Lung (tissue), 12 donors: ENCODE results near the gene RAB3C. TPM values are rescaled to one million over a fixed set of nuclear protein-coding genes. Genes with fewer than 3 reads are reported as not detected.

Experiments
- ATAC-seq: fragments of 200-7000 bp; cut with Tn5 transposase; one replicate; pipeline ENCODE4 v1.9.1; 2020; ENCODE audit warnings: moderate number of reproducible peaks; ENCODE audit not compliant: insufficient read depth, low FRiP score
- DNase-seq, 3 donors: peaks; one replicate each; pipeline ENCODE4 v3.0.0-alpha.2; 2013 to 2017
- H3K27ac ChIP-seq, 2 donors: one replicate each; pipeline ENCODE4 v1.5.1; 2013; ENCODE audit warnings: mild to moderate bottlenecking in 2 of 2, moderate library complexity in 2 of 2, control low read depth in 1 of 2, inconsistent platforms in 1 of 2, low read depth in 1 of 2, low read length in 1 of 2
- H3K27me3 ChIP-seq, 3 donors: one replicate each; pipeline ENCODE4 v1.5.1; 2013; ENCODE audit warnings: low read length in 2 of 3; ENCODE audit not compliant: control insufficient read depth in 3 of 3, insufficient read depth in 3 of 3
- H3K36me3 ChIP-seq, 4 donors: one replicate each; pipeline ENCODE4 v1.5.1; 2013; ENCODE audit warnings: low read length in 4 of 4, mild to moderate bottlenecking in 1 of 4, moderate library complexity in 1 of 4; ENCODE audit not compliant: control insufficient read depth in 4 of 4, insufficient read depth in 4 of 4
- H3K4me1 ChIP-seq, 5 donors: one replicate each; pipeline ENCODE4 v1.5.1; 2013; ENCODE audit warnings: low read length in 5 of 5, mild to moderate bottlenecking in 2 of 5, moderate library complexity in 1 of 5; ENCODE audit not compliant: control insufficient read depth in 5 of 5, insufficient read depth in 5 of 5
- H3K4me3 ChIP-seq: one replicate; pipeline ENCODE4 v1.5.1; 2013; ENCODE audit warnings: mild to moderate bottlenecking, control low read depth, moderate library complexity
- H3K9ac ChIP-seq, 2 donors: one replicate each; pipeline ENCODE4 v1.5.1; 2013; ENCODE audit warnings: low read length in 2 of 2, control low read depth in 1 of 2; ENCODE audit not compliant: insufficient read depth in 1 of 2
- H3K9me3 ChIP-seq, 4 donors: one replicate each; pipeline ENCODE4 v1.5.1; 2013; ENCODE audit warnings: low read length in 3 of 4, mild to moderate bottlenecking in 1 of 4, moderate library complexity in 1 of 4; ENCODE audit not compliant: control insufficient read depth in 4 of 4, insufficient read depth in 3 of 4
- WGBS, 2 donors: extraction: QIAGEN DNeasy Blood & Tissue Kit; methylation state at CpG; one replicate each; pipeline ENCODE4 v1.1.7; 2013; 5-methylcytosine and 5-hydroxymethylcytosine counted together
- polyA plus RNA-seq, 2 donors: library from polyadenylated mRNA; stranded (reverse); fragments of 200-250 nt; gene quantifications; one replicate each; pipeline ENCODE4 v1.2.1, GENCODE V29; 2013
- total RNA-seq, 2 donors: library from RNA; depleted of rRNA in 1 of 2; stranded (reverse); fragments of >200 nt in 1 of 2; gene quantifications; one replicate each; pipeline ENCODE4 v1.2.1, GENCODE V29; 2014 to 2021
- TF ChIP-seq, protein P1 (sequence below): IDR thresholded peaks from 2 replicates; pipeline ENCODE4 v1.5.1; 2012; ENCODE audit warnings: mild to moderate bottlenecking; ENCODE audit errors: control extremely low read depth, extremely low read depth
- donor health status: control.
- donor health status: control.
- donor health status: Bipolar disorder and iron deficiency.
- donor health status: healthy.
- donor health status: DM: yes; HTN: yes; CAD: no.

The RAB3C gene
- total and polyA plus RNA-seq, 4 donors = 0.35 to 1.1 (median 0.86) TPM

DNA sequence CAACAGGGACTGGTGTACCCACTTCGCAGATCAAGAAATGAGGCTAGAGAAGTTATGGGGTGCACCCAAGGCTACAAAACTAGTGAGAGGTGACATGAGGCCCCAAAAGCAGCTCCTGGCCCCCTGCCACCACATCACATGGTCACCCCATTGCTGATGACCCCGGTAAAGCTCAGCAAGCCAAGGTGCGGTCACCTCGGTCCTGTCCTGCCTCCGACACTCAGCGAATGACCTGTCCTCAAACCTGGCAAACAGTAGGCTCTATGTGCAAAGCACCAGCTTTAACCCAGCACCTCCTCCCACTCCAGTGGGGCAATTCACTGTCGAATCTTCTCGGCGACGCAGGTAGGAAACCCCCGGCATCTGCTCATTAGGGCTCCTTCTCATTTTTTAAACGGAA lies 307.4 kb downstream of the RAB3C start:
- DNase-seq = no peak
- no peak for ATAC-seq
- 95 to 96% methylated on average over 12 of the region's 12 CpGs for WGBS, 2 donors
- TF ChIP-seq, protein P1, sequence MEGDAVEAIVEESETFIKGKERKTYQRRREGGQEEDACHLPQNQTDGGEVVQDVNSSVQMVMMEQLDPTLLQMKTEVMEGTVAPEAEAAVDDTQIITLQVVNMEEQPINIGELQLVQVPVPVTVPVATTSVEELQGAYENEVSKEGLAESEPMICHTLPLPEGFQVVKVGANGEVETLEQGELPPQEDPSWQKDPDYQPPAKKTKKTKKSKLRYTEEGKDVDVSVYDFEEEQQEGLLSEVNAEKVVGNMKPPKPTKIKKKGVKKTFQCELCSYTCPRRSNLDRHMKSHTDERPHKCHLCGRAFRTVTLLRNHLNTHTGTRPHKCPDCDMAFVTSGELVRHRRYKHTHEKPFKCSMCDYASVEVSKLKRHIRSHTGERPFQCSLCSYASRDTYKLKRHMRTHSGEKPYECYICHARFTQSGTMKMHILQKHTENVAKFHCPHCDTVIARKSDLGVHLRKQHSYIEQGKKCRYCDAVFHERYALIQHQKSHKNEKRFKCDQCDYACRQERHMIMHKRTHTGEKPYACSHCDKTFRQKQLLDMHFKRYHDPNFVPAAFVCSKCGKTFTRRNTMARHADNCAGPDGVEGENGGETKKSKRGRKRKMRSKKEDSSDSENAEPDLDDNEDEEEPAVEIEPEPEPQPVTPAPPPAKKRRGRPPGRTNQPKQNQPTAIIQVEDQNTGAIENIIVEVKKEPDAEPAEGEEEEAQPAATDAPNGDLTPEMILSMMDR = no peak
- Histone ChIP-seq H3K4me1 (peaks cover 0 to 18% (median 4%) of the 10 kb centered on the region in 5 donors), H3K36me3 (no peaks in the 10 kb centered on the region), H3K27me3 (no peaks in the 10 kb centered on the region), H3K9me3 (no peaks in the 10 kb centered on the region), H3K9ac (no peak overlapping the region), H3K4me3 (no peak overlapping the region), H3K27ac (peak overlapping the region in 1 of 2 donors; percentile 46)

DNA sequence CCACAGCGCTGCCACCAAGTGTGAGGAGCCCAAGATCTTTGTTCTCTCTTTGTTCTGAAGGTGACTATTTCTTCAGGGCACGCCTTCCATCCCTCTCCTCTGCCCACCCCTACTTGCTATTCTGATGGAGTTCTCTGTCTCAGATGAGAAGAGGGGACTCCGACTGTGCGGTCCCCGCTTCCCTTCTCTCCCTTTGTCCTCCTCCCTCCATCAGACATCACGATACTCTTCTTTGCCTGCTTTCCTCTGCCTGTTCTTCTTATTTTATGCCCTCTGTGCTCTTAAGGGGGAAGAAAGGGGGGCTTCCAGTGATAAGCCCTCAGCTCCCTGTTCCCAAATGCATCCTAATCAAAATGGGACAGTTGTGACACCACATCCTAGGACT lies 307.8 kb downstream of the RAB3C start:
- TF ChIP-seq, protein P1 = no peak
- Histone ChIP-seq H3K4me1 (peaks cover 0 to 18% (median 4%) of the 10 kb centered on the region in 5 donors), H3K27ac (peak overlapping the region in 1 of 2 donors; percentile 46), H3K9me3 (no peaks in the 10 kb centered on the region), H3K4me3 (no peak overlapping the region), H3K27me3 (no peaks in the 10 kb centered on the region), H3K36me3 (no peaks in the 10 kb centered on the region), H3K9ac (no peak overlapping the region)
- 88 to 89% methylated on average over 6 of the region's 6 CpGs for WGBS, 2 donors
- no peak for ATAC-seq
- no peak for DNase-seq

DNA sequence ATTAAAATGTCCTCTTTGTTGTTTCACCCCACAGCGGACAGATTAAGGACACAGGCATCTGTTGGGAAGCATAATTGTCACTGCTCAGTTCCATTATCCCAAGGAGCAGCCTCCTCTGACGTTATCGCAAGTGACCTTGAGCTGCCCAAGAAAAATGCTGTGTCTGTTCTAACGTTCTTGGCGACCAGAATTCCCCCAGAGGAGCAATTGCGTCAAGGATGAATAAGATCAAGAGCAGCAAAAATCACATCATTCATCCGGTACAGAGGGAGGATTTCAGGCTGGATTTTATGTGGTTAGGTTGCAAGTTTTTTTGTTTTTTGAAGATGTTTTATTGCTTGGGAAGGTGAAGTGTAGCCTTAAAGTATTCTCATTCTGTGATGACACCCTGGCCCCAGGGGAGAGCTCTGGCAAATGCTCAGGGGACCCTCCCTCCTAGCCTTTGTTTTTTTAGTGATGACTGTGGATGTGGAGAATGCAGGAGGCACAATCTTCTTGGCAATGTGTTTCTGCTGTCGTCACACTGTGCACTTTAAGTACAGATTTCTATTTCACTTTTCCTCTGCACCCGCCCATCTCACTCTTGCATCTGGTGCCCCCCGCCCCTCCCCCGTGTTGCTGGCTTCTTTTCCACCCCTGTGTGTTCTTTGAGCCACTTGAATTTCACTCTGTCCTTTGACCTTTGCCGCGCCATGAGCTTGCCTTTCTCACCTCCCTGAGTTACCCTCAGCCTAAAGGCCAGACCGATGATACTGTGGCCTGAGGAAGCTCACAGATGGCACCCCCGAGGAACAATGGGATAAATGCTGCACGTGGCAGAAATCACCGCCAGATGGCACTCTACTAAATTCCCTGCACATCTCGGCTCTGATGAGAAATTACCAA lies 308.5 kb downstream of the RAB3C start:
- Histone ChIP-seq H3K9ac (no peak overlapping the region), H3K4me3 (no peak overlapping the region)

More for the DNA sequence above, 308.5 kb downstream of the RAB3C start:
- Histone ChIP-seq H3K4me1 (peaks cover 0 to 18% (median 4%) of the 10 kb centered on the region in 5 donors), H3K36me3 (no peaks in the 10 kb centered on the region), H3K27ac (peak overlapping the region in 1 of 2 donors; percentile 46), H3K9me3 (no peaks in the 10 kb centered on the region), H3K27me3 (no peaks in the 10 kb centered on the region)
- peak; percentile 77 for ATAC-seq
- 28 to 38% methylated on average over 18 of the region's 18 CpGs for WGBS, 2 donors
- TF ChIP-seq, protein P1 = peak; percentile 57
- DNase-seq = peak; percentile 75 to 81 (median 80)
